ENCODE measurements around the gene AP3S2. TPM values are rescaled to one million over a fixed set of nuclear protein-coding genes. Genes with fewer than 3 reads are reported as not detected.

Gene AP3S2
- total and polyA plus RNA-seq, 2 experiments from 2014 or later = 31.0 to 50.2 TPM

- H3K9me3 ChIP-seq (ENCODE audit: low read depth) = no peaks in the 10 kb centered on the region
- DNase-seq (ENCODE audit: low read depth in 1 of 2, low spot score in 1 of 2) = no peak
- no peak overlapping the region for H3K27ac ChIP-seq
- TF ChIP-seq, protein P1, sequence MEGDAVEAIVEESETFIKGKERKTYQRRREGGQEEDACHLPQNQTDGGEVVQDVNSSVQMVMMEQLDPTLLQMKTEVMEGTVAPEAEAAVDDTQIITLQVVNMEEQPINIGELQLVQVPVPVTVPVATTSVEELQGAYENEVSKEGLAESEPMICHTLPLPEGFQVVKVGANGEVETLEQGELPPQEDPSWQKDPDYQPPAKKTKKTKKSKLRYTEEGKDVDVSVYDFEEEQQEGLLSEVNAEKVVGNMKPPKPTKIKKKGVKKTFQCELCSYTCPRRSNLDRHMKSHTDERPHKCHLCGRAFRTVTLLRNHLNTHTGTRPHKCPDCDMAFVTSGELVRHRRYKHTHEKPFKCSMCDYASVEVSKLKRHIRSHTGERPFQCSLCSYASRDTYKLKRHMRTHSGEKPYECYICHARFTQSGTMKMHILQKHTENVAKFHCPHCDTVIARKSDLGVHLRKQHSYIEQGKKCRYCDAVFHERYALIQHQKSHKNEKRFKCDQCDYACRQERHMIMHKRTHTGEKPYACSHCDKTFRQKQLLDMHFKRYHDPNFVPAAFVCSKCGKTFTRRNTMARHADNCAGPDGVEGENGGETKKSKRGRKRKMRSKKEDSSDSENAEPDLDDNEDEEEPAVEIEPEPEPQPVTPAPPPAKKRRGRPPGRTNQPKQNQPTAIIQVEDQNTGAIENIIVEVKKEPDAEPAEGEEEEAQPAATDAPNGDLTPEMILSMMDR (IDR thresholded peaks at IDR 0.05; ENCODE audit: low read depth, low read length) = no peak
- H3K27me3 ChIP-seq = no peaks in the 10 kb centered on the region
- H3K4me1 ChIP-seq (ENCODE audit: low read depth) = no peaks in the 10 kb centered on the region
- no peak overlapping the region for H3K4me3 ChIP-seq
- H3K36me3 ChIP-seq = no peaks in the 10 kb centered on the region
Measured at GRCh38 chr15:89802231-89802928, 91.4 kb downstream of the AP3S2 start.

DNA sequence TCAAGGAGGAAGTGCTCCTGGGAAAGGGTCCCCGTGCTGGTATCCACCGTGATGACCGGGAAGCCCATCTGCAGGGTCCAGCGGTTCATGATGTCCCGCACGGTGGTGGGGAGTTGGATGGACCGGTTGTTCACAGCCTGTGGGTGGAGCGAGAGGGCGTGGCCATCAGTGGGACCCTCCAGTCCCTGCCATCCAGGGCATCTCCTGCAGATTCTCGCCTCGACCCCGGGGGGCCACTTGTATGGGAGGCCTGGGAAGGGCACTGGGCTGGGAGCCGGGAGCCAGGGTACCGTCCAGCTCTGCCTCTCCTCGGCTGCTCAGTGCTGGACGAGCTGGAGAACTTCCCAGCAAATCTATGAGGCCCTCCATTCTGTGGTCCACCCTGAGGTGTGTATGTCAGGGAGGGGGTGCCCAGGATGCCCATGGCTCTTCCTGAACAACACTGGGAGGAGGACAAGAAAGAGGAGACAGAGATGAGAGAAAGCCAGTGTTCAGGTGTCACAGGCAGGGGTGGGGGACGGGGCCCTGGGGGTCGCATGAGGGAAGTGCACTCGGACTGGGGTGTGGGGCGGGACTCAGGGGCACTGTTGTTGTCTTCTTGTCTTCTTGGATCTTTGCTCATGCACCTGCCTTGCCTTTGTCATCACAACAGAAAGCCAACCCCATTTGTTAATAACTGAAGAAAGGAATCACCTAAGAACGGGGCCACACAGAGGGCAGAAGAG is 92.2 kb downstream of the AP3S2 start:
- H3K9me3 ChIP-seq (ENCODE audit: low read depth) = no peaks in the 10 kb centered on the region
- TF ChIP-seq, protein P1 (IDR thresholded peaks at IDR 0.05; ENCODE audit: low read depth, low read length) = no peak
- DNase-seq (ENCODE audit: low read depth in 1 of 2, low spot score in 1 of 2) = no peak

DNA sequence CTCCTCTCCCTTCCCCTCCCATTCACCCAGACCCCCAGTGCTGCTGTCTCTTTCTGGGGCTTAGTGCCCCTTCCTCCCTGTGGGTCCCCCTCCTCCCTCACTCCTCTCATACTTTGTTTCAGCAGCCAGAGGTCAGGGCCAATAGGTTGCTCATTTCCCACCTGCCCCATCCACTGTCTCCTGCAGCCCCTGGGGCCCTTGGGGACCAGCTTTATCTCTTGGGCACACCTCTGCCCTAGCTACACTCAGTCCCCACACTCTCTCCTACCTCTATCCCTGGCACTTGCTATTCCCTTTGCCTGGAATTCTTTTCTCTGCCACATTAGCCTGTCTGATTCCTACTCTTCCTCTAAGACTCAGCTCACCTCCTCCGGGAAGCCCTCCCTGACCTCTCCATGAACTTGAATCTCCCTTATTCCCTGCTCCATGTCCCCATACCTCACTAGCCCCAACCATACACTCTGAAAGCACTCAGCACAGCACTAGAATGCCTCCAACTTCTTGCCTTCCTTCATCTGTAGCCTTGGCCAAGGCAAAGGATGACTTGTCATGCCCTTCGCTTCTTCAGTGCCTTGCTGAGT is 93.8 kb downstream of the AP3S2 start:
- Histone ChIP-seq H3K27me3 (no peaks in the 10 kb centered on the region), H3K27ac (no peak overlapping the region), H3K36me3 (no peaks in the 10 kb centered on the region), H3K4me1 (ENCODE audit: low read depth) (no peaks in the 10 kb centered on the region), H3K9me3 (ENCODE audit: low read depth) (no peaks in the 10 kb centered on the region), H3K4me3 (no peak overlapping the region)
- DNase-seq (ENCODE audit: low read depth in 1 of 2, low spot score in 1 of 2) = no peak
- TF ChIP-seq, protein P1 (IDR thresholded peaks at IDR 0.05; ENCODE audit: low read depth, low read length) = no peak

More for the DNA sequence above, 92.2 kb downstream of the AP3S2 start:
- Histone ChIP-seq H3K4me1 (ENCODE audit: low read depth) (no peaks in the 10 kb centered on the region), H3K4me3 (no peak overlapping the region), H3K27ac (no peak overlapping the region), H3K36me3 (no peaks in the 10 kb centered on the region), H3K27me3 (no peaks in the 10 kb centered on the region)

GRCh38 chr15:89799011-89799911 is 94.5 kb downstream of the AP3S2 start:
- Histone ChIP-seq H3K4me1 (ENCODE audit: low read depth) (no peaks in the 10 kb centered on the region), H3K27me3 (no peaks in the 10 kb centered on the region), H3K36me3 (no peaks in the 10 kb centered on the region), H3K9me3 (ENCODE audit: low read depth) (no peaks in the 10 kb centered on the region), H3K4me3 (no peak overlapping the region), H3K27ac (no peak overlapping the region)
- DNase-seq (ENCODE audit: low read depth in 1 of 2, low spot score in 1 of 2) = no peak
- TF ChIP-seq, protein P1 (IDR thresholded peaks at IDR 0.05; ENCODE audit: low read depth, low read length) = no peak

DNA sequence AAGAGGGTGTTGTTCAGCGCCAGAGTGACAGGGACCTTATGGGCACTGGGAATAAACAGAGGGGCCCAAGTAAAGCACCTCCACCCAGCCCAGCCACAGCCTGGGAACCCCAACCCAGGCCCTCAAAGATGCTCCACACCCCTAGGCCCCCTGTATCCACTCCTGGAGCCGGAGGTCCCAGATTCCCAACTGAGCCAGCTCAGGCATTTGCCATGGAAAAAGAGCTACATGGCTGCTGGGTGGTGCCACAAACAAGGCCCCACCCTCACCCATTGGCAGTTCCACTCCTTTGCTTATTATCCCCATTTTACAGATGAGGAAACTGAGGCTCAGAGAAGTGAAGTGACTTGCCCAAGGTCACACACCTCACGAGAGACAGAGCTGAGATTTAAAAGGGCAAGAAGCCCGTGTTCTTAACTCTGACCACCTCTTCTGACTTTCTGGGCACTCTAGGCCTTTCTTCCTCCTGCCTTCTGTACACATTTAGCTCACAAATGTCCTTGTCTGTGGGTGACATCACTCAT is 96.1 kb downstream of the AP3S2 start:
- Histone ChIP-seq H3K27ac (no peak overlapping the region), H3K27me3 (no peaks in the 10 kb centered on the region), H3K9me3 (ENCODE audit: low read depth) (no peaks in the 10 kb centered on the region), H3K4me1 (ENCODE audit: low read depth) (no peaks in the 10 kb centered on the region), H3K4me3 (no peak overlapping the region), H3K36me3 (no peaks in the 10 kb centered on the region)
- no peak for DNase-seq (ENCODE audit: low read depth in 1 of 2, low spot score in 1 of 2)
- TF ChIP-seq, protein P1 (IDR thresholded peaks at IDR 0.05; ENCODE audit: low read depth, low read length) = no peak

Data from cardiac muscle cell (in vitro differentiated cells and primary cell).